Measurements from ENCODE around the gene SH3PXD2B. TPM values are rescaled to one million over a fixed set of nuclear protein-coding genes. Genes with fewer than 3 reads are reported as not detected.
"Not testable (repeated sequence)": the region's sequence is repeated elsewhere in the genome, so short reads cannot be mapped to it uniquely, and the experiment has no call there.

Gene SH3PXD2B
- total RNA-seq, 1 donor, result 46.7 TPM

GRCh38 chr5:172293054-172293744, 161.1 kb downstream of the SH3PXD2B start:
- no peak overlapping the region for H3K4me3 ChIP-seq (ENCODE audit: low read depth, low read length)
- DNase-seq (ENCODE audit: low read depth), result peak; percentile 81
- peak; percentile 86 for TF ChIP-seq CTCF (IDR thresholded peaks at IDR 0.05; ENCODE audit: insufficient read depth, low read length)

GRCh38 chr5:172291837-172292236, 162.5 kb downstream of the SH3PXD2B start:
- not testable (repeated sequence) for DNase-seq (ENCODE audit: low read depth); H3K4me3 ChIP-seq (ENCODE audit: low read depth, low read length)

GRCh38 chr5:172288465-172288864, 165.9 kb downstream of the SH3PXD2B start:
- no peak overlapping the region for H3K4me3 ChIP-seq (ENCODE audit: low read depth, low read length)
- DNase-seq (ENCODE audit: low read depth), result no peak
- no peak for TF ChIP-seq CTCF (IDR thresholded peaks at IDR 0.05; ENCODE audit: insufficient read depth, low read length)

GRCh38 chr5:172287140-172287539, 167.2 kb downstream of the SH3PXD2B start:
- not testable (repeated sequence) for DNase-seq (ENCODE audit: low read depth); H3K4me3 ChIP-seq (ENCODE audit: low read depth, low read length)

GRCh38 chr5:172285226-172286143, 168.8 kb downstream of the SH3PXD2B start:
- DNase-seq (ENCODE audit: low read depth), result no peak
- no peak for TF ChIP-seq CTCF (IDR thresholded peaks at IDR 0.05; ENCODE audit: insufficient read depth, low read length)
- no peak overlapping the region for H3K4me3 ChIP-seq (ENCODE audit: low read depth, low read length)

- peak; percentile 79 for DNase-seq (ENCODE audit: low read depth)
- peak overlapping the region; percentile 73 for H3K4me3 ChIP-seq (ENCODE audit: low read depth, low read length)
- no peak for TF ChIP-seq CTCF (IDR thresholded peaks at IDR 0.05; ENCODE audit: insufficient read depth, low read length)
Observed at GRCh38 chr5:172284611-172284980, 169.7 kb downstream of the SH3PXD2B start.

- H3K4me3 ChIP-seq (ENCODE audit: low read depth, low read length), result peak overlapping the region; percentile 79
- peak; percentile 77 for DNase-seq (ENCODE audit: low read depth)
- no peak for TF ChIP-seq CTCF (IDR thresholded peaks at IDR 0.05; ENCODE audit: insufficient read depth, low read length)
Observed at GRCh38 chr5:172283862-172284610, 170.3 kb downstream of the SH3PXD2B start.
